SH-SY5Y (cell line): Measurements from ENCODE around the gene NTRK1.

Source experiments
- GATA2 ChIP-seq: IDR thresholded peaks from 2 replicates; pipeline ENCODE4 v1.6.1; 2011; ENCODE audit warnings: mild to moderate bottlenecking, low read depth, low read length
- GATA3 ChIP-seq: IDR thresholded peaks from 2 replicates; pipeline ENCODE4 v1.6.1; 2011; ENCODE audit warnings: low read depth, mild to moderate bottlenecking, low read length, moderate library complexity

Gene NTRK1

GRCh38 chr1:156874572-156875340 lies 14.1 kb downstream of the NTRK1 start:
- TF ChIP-seq GATA2 (no peak), GATA3 (no peak)

GRCh38 chr1:156875341-156875615 lies 14.6 kb downstream of the NTRK1 start:
- TF ChIP-seq GATA3: no peak
- TF ChIP-seq GATA2: no peak

- TF ChIP-seq GATA2: no peak
- TF ChIP-seq GATA3: no peak
Observed at GRCh38 chr1:156876281-156876680, 15.6 kb downstream of the NTRK1 start.

GRCh38 chr1:156877433-156878170 lies 16.9 kb downstream of the NTRK1 start:
- no peak for TF ChIP-seq GATA3

- TF ChIP-seq GATA2: no peak
- no peak for TF ChIP-seq GATA3
Observed at GRCh38 chr1:156879876-156880275, 19.2 kb downstream of the NTRK1 start.

- TF ChIP-seq GATA2 (no peak), GATA3 (no peak)
Observed at GRCh38 chr1:156880473-156880872, 19.8 kb downstream of the NTRK1 start.

DNA sequence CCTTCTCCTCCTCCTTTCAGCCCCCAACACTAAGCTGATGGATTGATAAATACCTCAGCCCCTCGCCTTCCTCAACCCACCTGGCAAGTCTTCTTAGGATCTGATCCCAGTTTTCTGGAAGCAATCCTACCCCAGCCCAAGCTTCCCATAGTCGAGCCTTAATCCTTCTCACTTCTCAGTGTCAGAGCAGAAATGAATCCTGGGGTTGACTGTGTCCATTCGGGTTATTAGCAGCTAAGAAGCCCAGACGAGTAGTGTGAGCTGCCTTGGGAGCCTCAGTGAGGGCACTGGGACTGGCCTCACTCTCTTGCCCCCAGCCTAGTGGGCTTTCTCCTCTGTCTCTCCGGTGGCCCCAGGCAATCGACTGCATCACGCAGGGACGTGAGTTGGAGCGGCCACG lies 20.4 kb downstream of the NTRK1 start:
- TF ChIP-seq GATA2: no peak
- TF ChIP-seq GATA3: no peak

- TF ChIP-seq GATA3: no peak
- no peak for TF ChIP-seq GATA2
Observed at GRCh38 chr1:156881663-156882062, 21.0 kb downstream of the NTRK1 start.

GRCh38 chr1:156882543-156882942 lies 21.9 kb downstream of the NTRK1 start:
- TF ChIP-seq GATA2 (peak; percentile 44; the same call in 1 of the 2 replicates), GATA3 (no peak)

- TF ChIP-seq GATA3: no peak
Observed at GRCh38 chr1:156883919-156884318, 23.3 kb downstream of the NTRK1 start.

- TF ChIP-seq GATA3: no peak
Observed at GRCh38 chr1:156884560-156885184, 24.0 kb downstream of the NTRK1 start.

DNA sequence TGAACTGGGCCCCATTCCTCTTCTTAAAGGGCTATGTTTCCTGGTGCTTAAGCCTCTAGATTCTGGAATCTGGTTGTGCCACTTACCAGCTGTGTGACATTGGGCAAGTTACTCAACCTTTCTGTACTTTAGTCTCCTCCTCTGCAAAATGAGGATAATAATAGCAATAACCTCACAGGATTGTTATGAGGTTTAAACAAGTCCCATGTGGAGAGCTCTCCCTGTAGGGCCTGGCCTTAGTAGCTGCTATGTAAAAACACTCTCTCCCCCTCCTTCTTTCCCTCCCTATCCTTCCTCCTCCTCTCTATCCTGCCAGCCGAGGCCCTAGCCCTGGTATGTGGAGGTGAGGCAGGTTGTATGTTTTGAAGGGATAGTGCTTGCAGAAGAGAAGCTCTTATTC lies 24.6 kb downstream of the NTRK1 start:
- TF ChIP-seq GATA2 (no peak), GATA3 (no peak)

DNA sequence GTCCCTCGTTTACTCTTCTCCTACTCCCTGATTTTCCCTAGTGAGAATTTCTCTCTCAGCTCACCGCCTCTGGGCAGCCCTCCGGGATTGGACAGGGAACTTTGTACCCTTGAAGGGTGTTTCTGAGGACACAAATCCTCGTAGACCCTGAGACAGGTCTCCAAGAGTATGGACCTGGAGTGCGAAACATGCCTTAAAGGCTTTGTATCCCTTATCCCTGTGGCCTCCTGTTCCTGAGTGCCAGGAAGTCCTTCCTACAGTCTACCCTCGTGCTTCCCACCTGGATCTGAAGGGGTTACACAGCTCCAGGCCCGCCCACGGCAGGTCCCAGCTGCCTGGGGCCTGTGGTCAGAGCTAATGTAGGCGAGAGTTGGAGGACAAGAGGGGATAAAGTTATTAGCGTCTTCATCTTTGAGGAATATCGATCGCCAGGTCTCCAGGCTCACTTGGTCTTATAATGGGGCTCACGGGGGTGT lies 25.3 kb downstream of the NTRK1 start:
- TF ChIP-seq GATA2 (no peak), GATA3 (no peak)

DNA sequence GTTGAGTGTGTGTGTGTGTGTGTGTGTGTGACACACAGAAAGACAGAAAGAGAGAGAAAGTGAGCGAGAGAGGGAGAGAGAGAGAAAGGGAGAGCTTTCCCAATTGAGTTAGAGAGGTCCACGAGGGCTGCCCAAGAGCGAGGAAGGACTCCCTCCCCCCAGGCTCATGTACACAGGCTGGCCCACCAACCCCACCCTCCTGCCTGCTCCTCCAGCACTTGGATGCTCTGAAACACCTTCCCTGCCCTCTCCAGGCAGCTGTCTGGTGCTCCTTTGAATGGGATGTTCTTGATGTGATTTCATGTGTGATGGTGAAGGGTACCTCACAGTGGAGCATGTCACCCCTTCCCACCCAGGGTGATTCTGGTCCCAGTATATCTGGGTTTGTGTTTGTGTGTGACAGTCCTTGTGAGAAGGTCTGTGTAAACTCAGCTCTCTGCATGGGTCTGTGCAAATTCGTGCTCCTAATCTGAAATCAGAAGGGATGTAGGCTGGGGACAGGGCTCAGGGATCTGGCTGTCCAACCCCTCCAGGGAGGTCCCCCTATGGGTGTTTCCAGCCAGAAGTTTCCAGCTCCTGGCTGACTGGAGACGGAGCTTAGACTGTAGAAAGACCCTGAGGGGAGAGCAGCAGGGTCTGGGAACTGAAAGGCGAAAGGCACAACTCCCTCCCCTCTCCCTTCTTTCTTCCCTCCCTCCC lies 26.1 kb downstream of the NTRK1 start:
- peak; percentile 61 for TF ChIP-seq GATA2
- TF ChIP-seq GATA3: no peak

GRCh38 chr1:156887317-156887716 lies 26.7 kb downstream of the NTRK1 start:
- TF ChIP-seq GATA2 (no peak), GATA3 (no peak)
